SK-N-SH (cell line): ENCODE measurements around the gene STK32C.

Experiments used
- CTCF ChIP-seq: fragments of 200-600 bp; sonication (generic); IDR thresholded peaks from 2 replicates; pipeline ENCODE4 v1.6.1; 2017; ENCODE audit warnings: antibody characterized with exemption, mild to moderate bottlenecking, moderate library complexity
- EZH2phosphoT487 ChIP-seq: fragments of 200-600 bp; sonication (generic); IDR thresholded peaks from 2 replicates; pipeline ENCODE4 v1.6.1; 2017; ENCODE audit warnings: low read depth, mixed run types, mild to moderate bottlenecking, antibody characterized with exemption, moderate library complexity, borderline replicate concordance
- IRF3 ChIP-seq: fragments of 150-350 bp; IDR thresholded peaks from 2 replicates; pipeline ENCODE4 v1.6.1; 2016; ENCODE audit warnings: mild to moderate bottlenecking, low read depth, low read length
- JUND ChIP-seq: IDR thresholded peaks from 2 replicates; pipeline ENCODE4 v1.4.0; 2012
- MAX ChIP-seq: IDR thresholded peaks from 2 replicates; pipeline ENCODE4 v1.4.0; 2012; ENCODE audit warnings: low read depth
- POLR2AphosphoS5 ChIP-seq: IDR thresholded peaks from 2 replicates; pipeline ENCODE4 v1.6.1; 2012; ENCODE audit warnings: low read depth, low read length
- REST ChIP-seq: IDR thresholded peaks from 2 replicates; pipeline ENCODE4 v1.6.1; 2012; ENCODE audit warnings: mild to moderate bottlenecking, low read depth, low read length, moderate library complexity
- RFX5 ChIP-seq: IDR thresholded peaks from 2 replicates; pipeline ENCODE4 v1.6.1; 2012; ENCODE audit warnings: mild to moderate bottlenecking, improper control_type of control experiment, low read length

- no peak for TF ChIP-seq MAX
- no peak for TF ChIP-seq CTCF
- no peak for TF ChIP-seq EZH2phosphoT487
- TF ChIP-seq JUND: no peak
- TF ChIP-seq REST: no peak
- TF ChIP-seq RFX5: no peak
- TF ChIP-seq POLR2AphosphoS5: no peak
- TF ChIP-seq IRF3: no peak
Measured at GRCh38 chr10:132172091-132173066, 135.4 kb downstream of the STK32C start.
